K562 (cell line): Measurements from ENCODE around the gene PITHD1. TPM values are rescaled to one million over a fixed set of nuclear protein-coding genes. Genes with fewer than 3 reads are reported as not detected.
A peak's percentile ranks its signal among the peaks of the same experiment; 100 is the strongest.

Source experiments
- ARID1B ChIP-seq: fragments of 450-650 bp; IDR thresholded peaks from 2 replicates; pipeline ENCODE4 v1.6.1; 2016; ENCODE audit warnings: antibody characterized with exemption, mild to moderate bottlenecking, inconsistent platforms
- FOXP1 ChIP-seq: sonication (generic); formaldehyde crosslinking; IDR thresholded peaks from 2 replicates; pipeline ENCODE4 v1.8.0; 2022; ENCODE audit warnings: mild to moderate bottlenecking, missing genetic modification reagents
- GTF2E2 ChIP-seq: fragments of 200-800 bp; sonication (Bioruptor generic); IDR thresholded peaks from 2 replicates; pipeline ENCODE4 v1.6.1; 2016; ENCODE audit warnings: missing genetic modification characterization, missing compliant biosample characterization
- JUND ChIP-seq, 2 experiments: IDR thresholded peaks; 2 replicates in 1 of 2; 3 replicates in 1 of 2; pipeline ENCODE4 v1.6.1; 2011; ENCODE audit warnings: borderline replicate concordance in 2 of 2, low read depth in 2 of 2, low read length in 2 of 2, improper control_type of control experiment in 1 of 2, missing biosample characterization in 1 of 2, missing genetic modification characterization in 1 of 2, missing genetic modification reagents in 1 of 2
- KAT7 ChIP-seq: sonication (generic); formaldehyde crosslinking; IDR thresholded peaks from 2 replicates; pipeline ENCODE4 v1.8.0; 2022; ENCODE audit warnings: missing genetic modification reagents, mild to moderate bottlenecking, borderline replicate concordance
- NFATC3 ChIP-seq: fragments of 450-650 bp; IDR thresholded peaks from 2 replicates; pipeline ENCODE4 v1.6.1; 2017; ENCODE audit warnings: mild to moderate bottlenecking
- SMARCE1 ChIP-seq: fragments of 450-650 bp; IDR thresholded peaks from 2 replicates; pipeline ENCODE4 v1.7.1; 2016; ENCODE audit warnings: mild to moderate bottlenecking
- ZFX ChIP-seq: sonication (generic); formaldehyde crosslinking; IDR thresholded peaks from 2 replicates; pipeline ENCODE4 v1.8.0; 2022; ENCODE audit warnings: mild to moderate bottlenecking, missing genetic modification reagents, moderate library complexity
- ZNF197 ChIP-seq: fragments of 200-800 bp; sonication (Bioruptor generic); IDR thresholded peaks from 2 replicates; pipeline ENCODE4 v1.6.1; 2016; ENCODE audit warnings: low read depth, missing genetic modification characterization, missing compliant biosample characterization
- polyA plus RNA-seq, 8 experiments: library from polyadenylated mRNA; depleted of rRNA in 4 of 8; stranded (reverse) in 5 of 8; unstranded in 3 of 8; fragments of >200 nt; fragmentation: Nextera tagmentation in 2 of 8; fragmentation: Illumina TruSeq in 1 of 8; extraction: Ambion mirVana in 2 of 8; extraction: Trizol in 1 of 8; gene quantifications; 2 replicates each; pipeline versions ENCODE4 v1.2.1 to v1.2.3, GENCODE V29; 2011 to 2014; ENCODE audit warnings: inconsistent platforms in 1 of 8, missing spikeins in 1 of 8
- total RNA-seq, 7 experiments: library from RNA; depleted of rRNA in 6 of 7; stranded (reverse); fragments of >200 nt in 6 of 7; fragmentation: Illumina TruSeq in 2 of 7; extraction: Trizol in 2 of 7; gene quantifications; 2 replicates each; pipeline versions ENCODE4 v1.2.1 to v1.2.3, GENCODE V29; 2011 to 2021; ENCODE audit warnings: low replicate concordance in 1 of 7
- TF ChIP-seq, protein P1 (sequence below), 2 experiments: fragments of 450-650 bp; formaldehyde crosslinking in 1 of 2; IDR thresholded peaks; 2 replicates each; pipeline versions ENCODE4 v1.4.0 to v1.6.1; 2014 to 2020; ENCODE audit warnings: mild to moderate bottlenecking in 2 of 2, borderline replicate concordance in 1 of 2, low read depth in 1 of 2
- TF ChIP-seq, protein P2 (sequence below): fragments of 450-650 bp; conservative IDR thresholded peaks from 2 replicates; pipeline ENCODE4 v1.6.1; 2016; ENCODE audit warnings: missing genetic modification characterization, low read depth, mild to moderate bottlenecking, missing compliant biosample characterization, moderate library complexity
- TF ChIP-seq, protein P3 (sequence below): fragments of 450-650 bp; IDR thresholded peaks from 2 replicates; pipeline ENCODE4 v1.7.0; 2016; ENCODE audit warnings: borderline replicate concordance
- TF ChIP-seq, protein P4 (sequence below): sonication (generic); formaldehyde crosslinking; IDR thresholded peaks from 2 replicates; pipeline ENCODE4 v1.8.0; 2022; ENCODE audit warnings: missing genetic modification reagents, mild to moderate bottlenecking, borderline replicate concordance

Gene PITHD1
- total and polyA plus RNA-seq, 9 of the 15 experiments (the other 6 are each of a cell fraction or from before 2014, with no cell fraction given), result 46.5 to 175 (median 149) TPM

DNA sequence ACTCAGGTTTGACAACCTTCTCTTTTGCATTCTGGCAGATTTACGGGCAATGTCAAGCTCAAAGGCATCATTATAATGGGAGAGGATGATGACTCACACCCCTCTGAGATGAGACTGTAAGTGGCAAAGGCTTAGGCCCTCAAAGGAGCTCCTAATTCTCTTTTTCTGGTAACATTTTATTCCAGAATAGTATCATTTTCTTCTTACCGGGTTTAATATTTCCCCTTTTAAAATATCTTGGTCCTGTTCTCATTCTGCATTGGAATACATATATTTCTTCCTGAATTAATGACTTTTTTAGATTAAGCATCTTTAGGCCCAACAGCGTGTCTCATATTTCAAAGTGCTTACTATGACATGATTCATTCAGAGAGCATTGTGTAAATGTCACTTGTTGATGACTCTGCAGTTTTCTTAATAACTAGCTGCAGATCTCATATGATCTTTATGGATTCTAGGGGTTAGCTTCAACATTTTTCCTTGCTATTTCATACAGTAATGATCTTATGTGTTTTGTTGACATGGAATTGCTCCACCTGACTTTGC lies 1.7 kb downstream of the PITHD1 start (continued):
- TF ChIP-seq, protein P1, sequence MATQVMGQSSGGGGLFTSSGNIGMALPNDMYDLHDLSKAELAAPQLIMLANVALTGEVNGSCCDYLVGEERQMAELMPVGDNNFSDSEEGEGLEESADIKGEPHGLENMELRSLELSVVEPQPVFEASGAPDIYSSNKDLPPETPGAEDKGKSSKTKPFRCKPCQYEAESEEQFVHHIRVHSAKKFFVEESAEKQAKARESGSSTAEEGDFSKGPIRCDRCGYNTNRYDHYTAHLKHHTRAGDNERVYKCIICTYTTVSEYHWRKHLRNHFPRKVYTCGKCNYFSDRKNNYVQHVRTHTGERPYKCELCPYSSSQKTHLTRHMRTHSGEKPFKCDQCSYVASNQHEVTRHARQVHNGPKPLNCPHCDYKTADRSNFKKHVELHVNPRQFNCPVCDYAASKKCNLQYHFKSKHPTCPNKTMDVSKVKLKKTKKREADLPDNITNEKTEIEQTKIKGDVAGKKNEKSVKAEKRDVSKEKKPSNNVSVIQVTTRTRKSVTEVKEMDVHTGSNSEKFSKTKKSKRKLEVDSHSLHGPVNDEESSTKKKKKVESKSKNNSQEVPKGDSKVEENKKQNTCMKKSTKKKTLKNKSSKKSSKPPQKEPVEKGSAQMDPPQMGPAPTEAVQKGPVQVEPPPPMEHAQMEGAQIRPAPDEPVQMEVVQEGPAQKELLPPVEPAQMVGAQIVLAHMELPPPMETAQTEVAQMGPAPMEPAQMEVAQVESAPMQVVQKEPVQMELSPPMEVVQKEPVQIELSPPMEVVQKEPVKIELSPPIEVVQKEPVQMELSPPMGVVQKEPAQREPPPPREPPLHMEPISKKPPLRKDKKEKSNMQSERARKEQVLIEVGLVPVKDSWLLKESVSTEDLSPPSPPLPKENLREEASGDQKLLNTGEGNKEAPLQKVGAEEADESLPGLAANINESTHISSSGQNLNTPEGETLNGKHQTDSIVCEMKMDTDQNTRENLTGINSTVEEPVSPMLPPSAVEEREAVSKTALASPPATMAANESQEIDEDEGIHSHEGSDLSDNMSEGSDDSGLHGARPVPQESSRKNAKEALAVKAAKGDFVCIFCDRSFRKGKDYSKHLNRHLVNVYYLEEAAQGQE (IDR thresholded peaks at IDR 0.05; ENCODE audit: borderline replicate concordance), result no peak
- TF ChIP-seq, protein P1 (CRISPR knock-in tag; IDR thresholded peaks at IDR 0.05; ENCODE audit: low read depth), result no peak
- TF ChIP-seq SMARCE1 (peak; percentile 76), GTF2E2 (no peak), KAT7 (CRISPR knock-in tag) (no peak), FOXP1 (CRISPR knock-in tag) (no peak), JUND (IDR thresholded peaks at IDR 0.05; ENCODE audit: borderline replicate concordance, low read depth, low read length) (peak; percentile 69), JUND (tag; IDR thresholded peaks at IDR 0.05; ENCODE audit: borderline replicate concordance, low read depth, low read length) (peak; percentile 81; the same call in 2 of the 3 replicates), ZFX (peak; percentile 51), NFATC3 (0 out of 2 replicates have a peak, but pooled peaks have one; percentile 34), ZNF197 (CRISPR knock-in tag) (no peak), ARID1B (peak; percentile 55; the same call in 1 of the 2 replicates)
- TF ChIP-seq, protein P2, sequence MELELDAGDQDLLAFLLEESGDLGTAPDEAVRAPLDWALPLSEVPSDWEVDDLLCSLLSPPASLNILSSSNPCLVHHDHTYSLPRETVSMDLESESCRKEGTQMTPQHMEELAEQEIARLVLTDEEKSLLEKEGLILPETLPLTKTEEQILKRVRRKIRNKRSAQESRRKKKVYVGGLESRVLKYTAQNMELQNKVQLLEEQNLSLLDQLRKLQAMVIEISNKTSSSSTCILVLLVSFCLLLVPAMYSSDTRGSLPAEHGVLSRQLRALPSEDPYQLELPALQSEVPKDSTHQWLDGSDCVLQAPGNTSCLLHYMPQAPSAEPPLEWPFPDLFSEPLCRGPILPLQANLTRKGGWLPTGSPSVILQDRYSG (tag), result no peak
- TF ChIP-seq, protein P3, sequence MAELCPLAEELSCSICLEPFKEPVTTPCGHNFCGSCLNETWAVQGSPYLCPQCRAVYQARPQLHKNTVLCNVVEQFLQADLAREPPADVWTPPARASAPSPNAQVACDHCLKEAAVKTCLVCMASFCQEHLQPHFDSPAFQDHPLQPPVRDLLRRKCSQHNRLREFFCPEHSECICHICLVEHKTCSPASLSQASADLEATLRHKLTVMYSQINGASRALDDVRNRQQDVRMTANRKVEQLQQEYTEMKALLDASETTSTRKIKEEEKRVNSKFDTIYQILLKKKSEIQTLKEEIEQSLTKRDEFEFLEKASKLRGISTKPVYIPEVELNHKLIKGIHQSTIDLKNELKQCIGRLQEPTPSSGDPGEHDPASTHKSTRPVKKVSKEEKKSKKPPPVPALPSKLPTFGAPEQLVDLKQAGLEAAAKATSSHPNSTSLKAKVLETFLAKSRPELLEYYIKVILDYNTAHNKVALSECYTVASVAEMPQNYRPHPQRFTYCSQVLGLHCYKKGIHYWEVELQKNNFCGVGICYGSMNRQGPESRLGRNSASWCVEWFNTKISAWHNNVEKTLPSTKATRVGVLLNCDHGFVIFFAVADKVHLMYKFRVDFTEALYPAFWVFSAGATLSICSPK, result no peak
- TF ChIP-seq, protein P4, sequence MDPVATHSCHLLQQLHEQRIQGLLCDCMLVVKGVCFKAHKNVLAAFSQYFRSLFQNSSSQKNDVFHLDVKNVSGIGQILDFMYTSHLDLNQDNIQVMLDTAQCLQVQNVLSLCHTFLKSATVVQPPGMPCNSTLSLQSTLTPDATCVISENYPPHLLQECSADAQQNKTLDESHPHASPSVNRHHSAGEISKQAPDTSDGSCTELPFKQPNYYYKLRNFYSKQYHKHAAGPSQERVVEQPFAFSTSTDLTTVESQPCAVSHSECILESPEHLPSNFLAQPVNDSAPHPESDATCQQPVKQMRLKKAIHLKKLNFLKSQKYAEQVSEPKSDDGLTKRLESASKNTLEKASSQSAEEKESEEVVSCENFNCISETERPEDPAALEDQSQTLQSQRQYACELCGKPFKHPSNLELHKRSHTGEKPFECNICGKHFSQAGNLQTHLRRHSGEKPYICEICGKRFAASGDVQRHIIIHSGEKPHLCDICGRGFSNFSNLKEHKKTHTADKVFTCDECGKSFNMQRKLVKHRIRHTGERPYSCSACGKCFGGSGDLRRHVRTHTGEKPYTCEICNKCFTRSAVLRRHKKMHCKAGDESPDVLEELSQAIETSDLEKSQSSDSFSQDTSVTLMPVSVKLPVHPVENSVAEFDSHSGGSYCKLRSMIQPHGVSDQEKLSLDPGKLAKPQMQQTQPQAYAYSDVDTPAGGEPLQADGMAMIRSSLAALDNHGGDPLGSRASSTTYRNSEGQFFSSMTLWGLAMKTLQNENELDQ (CRISPR knock-in tag), result no peak
